H1 (cell line): ENCODE data around the gene SCGB3A1. TPM values are rescaled to one million over a fixed set of nuclear protein-coding genes. Genes with fewer than 3 reads are reported as not detected.

Experiments
- ASH2L ChIP-seq: fragments of 200-600, 300-600 bp; sonication (generic); IDR thresholded peaks from one replicate; pipeline ENCODE4 v1.7.1; 2017; ENCODE audit warnings: low read length
- ATF2 ChIP-seq: IDR thresholded peaks from 2 replicates; pipeline ENCODE4 v1.6.1; 2012; ENCODE audit warnings: low read length, inconsistent platforms
- CHD1 ChIP-seq: IDR thresholded peaks from 2 replicates; pipeline ENCODE4 v1.6.1; 2012; ENCODE audit warnings: low read depth, low read length, improper control_type of control experiment
- CHD7 ChIP-seq: fragments of 300-600 bp; sonication (generic); IDR thresholded peaks from 2 replicates; pipeline ENCODE4 v1.7.1; 2012; ENCODE audit warnings: low read length, moderate library complexity, mild to moderate bottlenecking, inconsistent platforms; ENCODE audit not compliant: insufficient replicate concordance
- CTBP2 ChIP-seq: IDR thresholded peaks from 2 replicates; pipeline ENCODE4 v1.7.0; 2011; ENCODE audit warnings: borderline replicate concordance, mild to moderate bottlenecking, moderate library complexity, mixed read lengths, low read length; ENCODE audit not compliant: insufficient read depth, insufficient read length
- FOSL1 ChIP-seq: IDR thresholded peaks from 2 replicates; pipeline ENCODE4 v1.6.1; 2011; ENCODE audit warnings: mild to moderate bottlenecking, low read depth, low read length, moderate library complexity; ENCODE audit not compliant: insufficient read depth
- GABPA ChIP-seq: IDR thresholded peaks from 2 replicates; pipeline ENCODE4 v1.6.1; 2011; ENCODE audit warnings: mild to moderate bottlenecking, low read length, moderate library complexity, borderline replicate concordance; ENCODE audit not compliant: insufficient read depth
- SP1 ChIP-seq: IDR thresholded peaks from 2 replicates; pipeline ENCODE4 v1.6.1; 2011; ENCODE audit warnings: low read depth, low read length
- SP2 ChIP-seq: IDR thresholded peaks from 2 replicates; pipeline ENCODE4 v1.6.1; 2012; ENCODE audit warnings: mild to moderate bottlenecking, low read length, inconsistent platforms
- polyA plus RNA-seq, 7 experiments: library from polyadenylated mRNA; depleted of rRNA in 3 of 7; stranded (reverse) in 5 of 7; unstranded in 2 of 7; fragments of >200 nt in 5 of 7; fragments of 200-250 nt in 2 of 7; gene quantifications; 1 replicate in 5 of 7; 2 replicates in 1 of 7; 4 replicates in 1 of 7; pipeline versions ENCODE4 v1.2.1 to v1.2.3, GENCODE V29; 2011 to 2013; ENCODE audit warnings: missing spikeins in 2 of 7, mixed read lengths in 2 of 7
- total RNA-seq: library from RNA; stranded (reverse); fragmentation: NEBNext Ultra II Directional; extraction: Animal tissue kit (Norgen Biotek cat#: 25700); gene quantifications from 2 replicates; pipeline ENCODE4 v1.2.1, GENCODE V29; 2021

The SCGB3A1 gene
- total and polyA plus RNA-seq, 2 of the 8 experiments (the other 6 are each of a cell fraction or from before 2014, with no cell fraction given), result 0.20 TPM; not detected in 1

GRCh38 chr5:180599981-180600553 is 8.8 kb upstream of the SCGB3A1 start (continued):
- TF ChIP-seq CHD7 (no peak), ASH2L (no peak), CHD1 (no peak), GABPA (no peak), FOSL1 (no peak), ATF2 (no peak), SP1 (no peak), CTBP2 (no peak), SP2 (no peak)
